Smooth muscle cell (in vitro differentiated cells): ENCODE results near the gene LIM2. TPM values are rescaled to one million over a fixed set of nuclear protein-coding genes. Genes with fewer than 3 reads are reported as not detected.

Source experiments
- DNase-seq: peaks from one replicate; lab custom pipeline; 2025; ENCODE audit not compliant: unreplicated experiment; lab: John Stamatoyannopoulos, UW
- H2AFZ ChIP-seq: fragments of 200-600 bp; sonication (generic); 2 replicates; pipeline ENCODE4 v1.6.0; 2016; ENCODE audit warnings: antibody characterized with exemption, low read depth, mild to moderate bottlenecking
- H3F3A ChIP-seq: fragments of 200-600 bp; sonication (generic); 2 replicates; pipeline ENCODE4 v1.6.0; 2017; ENCODE audit warnings: antibody characterized with exemption, low read depth
- H3K27ac ChIP-seq: fragments of 200-600 bp; sonication (generic); 2 replicates; pipeline ENCODE4 v1.5.1; 2016; ENCODE audit warnings: low read depth, mild to moderate bottlenecking
- H3K27me3 ChIP-seq: fragments of 200-600 bp; sonication (generic); 2 replicates; pipeline ENCODE4 v1.6.1; 2016; ENCODE audit warnings: low read depth, mild to moderate bottlenecking
- H3K36me3 ChIP-seq: fragments of 200-600 bp; sonication (generic); 2 replicates; pipeline ENCODE4 v1.5.1; 2016; ENCODE audit warnings: low read depth
- H3K4me1 ChIP-seq: fragments of 200-600 bp; sonication (generic); 2 replicates; pipeline ENCODE4 v1.5.1; 2016; ENCODE audit warnings: low read depth
- H3K4me2 ChIP-seq: fragments of 200-600 bp; sonication (generic); 2 replicates; pipeline ENCODE4 v1.6.0; 2016; ENCODE audit warnings: mild to moderate bottlenecking
- H3K4me3 ChIP-seq: fragments of 200-600 bp; sonication (generic); 2 replicates; pipeline ENCODE4 v1.5.1; 2016; ENCODE audit warnings: mild to moderate bottlenecking
- H3K79me2 ChIP-seq: fragments of 200-600 bp; sonication (generic); 2 replicates; pipeline ENCODE4 v1.6.0; 2016; ENCODE audit warnings: low read depth, mild to moderate bottlenecking
- H3K9ac ChIP-seq: fragments of 200-600 bp; sonication (generic); 2 replicates; pipeline ENCODE4 v1.6.0; 2016; ENCODE audit warnings: low read depth
- H3K9me3 ChIP-seq: fragments of 200-600 bp; sonication (generic); replicated peaks from 2 replicates; pipeline ENCODE4 v1.5.1; 2016; ENCODE audit warnings: low read depth
- H4K20me1 ChIP-seq: fragments of 200-600 bp; sonication (generic); 2 replicates; pipeline ENCODE4 v1.6.0; 2016; ENCODE audit warnings: low read depth
- CTCF ChIP-seq: fragments of 200-600 bp; sonication (generic); IDR thresholded peaks from 2 replicates; pipeline ENCODE4 v1.5.1; 2017; ENCODE audit warnings: borderline replicate concordance, mild to moderate bottlenecking, antibody characterized with exemption; ENCODE audit not compliant: insufficient read depth, poor library complexity, severe bottlenecking
- WGBS: methylation state at CpG from one replicate; pipeline ENCODE4 v1.1.7; 2016; ENCODE audit warnings: low lambda C conversion rate; 5-methylcytosine and 5-hydroxymethylcytosine counted together
- polyA plus RNA-seq: library from polyadenylated mRNA; unstranded; fragments of >200 nt; fragmentation: Nextera tagmentation; extraction: Ambion mirVana; gene quantifications from 2 replicates; pipeline ENCODE4 v1.2.1, GENCODE V29; 2016
- total RNA-seq: library from RNA; depleted of rRNA; stranded (reverse); fragments of >200 nt; gene quantifications from 2 replicates; pipeline ENCODE4 v1.2.3, GENCODE V29; 2014

Gene LIM2
- total and polyA plus RNA-seq, 2 experiments from 2014 or later: not detected

GRCh38 chr19:51330366-51330765 is 57.4 kb downstream of the LIM2 start:
- H3K27ac ChIP-seq: no peak overlapping the region
- H3K4me3 ChIP-seq: no peak overlapping the region
- H3F3A ChIP-seq: no peaks in the 10 kb centered on the region
- H3K4me1 ChIP-seq: no peaks in the 10 kb centered on the region
- no peak overlapping the region for H3K9ac ChIP-seq
- H3K36me3 ChIP-seq: no peaks in the 10 kb centered on the region
- no peaks in the 10 kb centered on the region for H3K9me3 ChIP-seq
- H3K79me2 ChIP-seq: no peaks in the 10 kb centered on the region
- no peak for TF ChIP-seq CTCF
- no peaks in the 10 kb centered on the region for H3K27me3 ChIP-seq
- no peak overlapping the region for H3K4me2 ChIP-seq
- no peak for DNase-seq
- no peak overlapping the region for H2AFZ ChIP-seq
- H4K20me1 ChIP-seq: no peaks in the 10 kb centered on the region
- WGBS: 98% methylated on average over 4 of the region's 4 CpGs

Other genes with a start within 250 kb of the LIM2 start
- not detected in 2 replicates for gene SIGLEC7, start 245.7 kb downstream of the LIM2 start, total RNA-seq
- not detected in 2 replicates for gene SIGLEC7, start 245.7 kb downstream of the LIM2 start, polyA plus RNA-seq
- gene CD33, start 162.9 kb downstream of the LIM2 start, total RNA-seq: not detected in 2 replicates
- not detected in 2 replicates for gene CD33, start 162.9 kb downstream of the LIM2 start, polyA plus RNA-seq
- not detected in 2 replicates for gene SIGLECL1, start 136.9 kb downstream of the LIM2 start, total RNA-seq
- not detected in 2 replicates for gene SIGLECL1, start 136.9 kb downstream of the LIM2 start, polyA plus RNA-seq
- gene IGLON5, start 76.3 kb downstream of the LIM2 start, total RNA-seq: 3.5 and 4.6 TPM in 2 replicates
- gene IGLON5, start 76.3 kb downstream of the LIM2 start, polyA plus RNA-seq: 3.4 and 3.8 TPM in 2 replicates
- 0.63 and 2.2 TPM in 2 replicates for gene VSIG10L, start 45.8 kb downstream of the LIM2 start, total RNA-seq
- gene VSIG10L, start 45.8 kb downstream of the LIM2 start, polyA plus RNA-seq: 2.5 and 4.2 TPM in 2 replicates
- gene ETFB, start 21.6 kb downstream of the LIM2 start, total RNA-seq: 38.0 and 51.1 TPM in 2 replicates
- 94.5 and 108 TPM in 2 replicates for gene ETFB, start 21.6 kb downstream of the LIM2 start, polyA plus RNA-seq
- gene CLDND2, start 19.0 kb downstream of the LIM2 start, total RNA-seq: not detected in 2 replicates
- gene CLDND2, start 19.0 kb downstream of the LIM2 start, polyA plus RNA-seq: 1.4 TPM in 1 of 2 replicates, not detected in the other
- not detected in 2 replicates for gene NKG7, start 15.3 kb downstream of the LIM2 start, total RNA-seq
- not detected in 2 replicates for gene NKG7, start 15.3 kb downstream of the LIM2 start, polyA plus RNA-seq
- gene C19orf84, start 2.6 kb upstream of the LIM2 start, total RNA-seq: not detected in 2 replicates
- 0.71 TPM in 1 of 2 replicates, not detected in the other for gene C19orf84, start 2.6 kb upstream of the LIM2 start, polyA plus RNA-seq
- gene SIGLEC10, start 29.7 kb upstream of the LIM2 start, total RNA-seq: not detected in 2 replicates
- gene SIGLEC10, start 29.7 kb upstream of the LIM2 start, polyA plus RNA-seq: 0.40 TPM in 1 of 2 replicates, not detected in the other
- gene SIGLEC8, start 70.5 kb upstream of the LIM2 start, total RNA-seq: not detected in 2 replicates
- not detected in 2 replicates for gene SIGLEC8, start 70.5 kb upstream of the LIM2 start, polyA plus RNA-seq
- not detected in 2 replicates for gene CEACAM18, start 90.6 kb upstream of the LIM2 start, total RNA-seq
- gene CEACAM18, start 90.6 kb upstream of the LIM2 start, polyA plus RNA-seq: not detected in 2 replicates
- not detected in 2 replicates for gene SIGLEC12, start 113.8 kb upstream of the LIM2 start, total RNA-seq
- not detected in 2 replicates for gene SIGLEC12, start 113.8 kb upstream of the LIM2 start, polyA plus RNA-seq
- gene SIGLEC6, start 143.7 kb upstream of the LIM2 start, total RNA-seq: 2.0 and 3.6 TPM in 2 replicates
- not detected in 2 replicates for gene SIGLEC6, start 143.7 kb upstream of the LIM2 start, polyA plus RNA-seq
- 3.6 and 6.9 TPM in 2 replicates for gene ZNF175, start 183.3 kb upstream of the LIM2 start, total RNA-seq
- 1.1 TPM in 2 replicates for gene ZNF175, start 183.3 kb upstream of the LIM2 start, polyA plus RNA-seq
- gene SIGLEC5, start 242.4 kb upstream of the LIM2 start, total RNA-seq: not detected in 2 replicates
- not detected in 2 replicates for gene SIGLEC5, start 242.4 kb upstream of the LIM2 start, polyA plus RNA-seq